HL-60 (cell line): ENCODE results near the gene PAMR1.

Experiments used
- DNase-seq, 2 experiments: peaks; one replicate each; pipeline ENCODE4 v3.0.0-alpha.2; 2010 to 2020; ENCODE audit warnings: low read depth in 1 of 2, low spot score in 1 of 2
- H3K27ac ChIP-seq: fragments of 250-450 bp; sonication (Bioruptor Pico); replicated peaks from 2 replicates; pipeline ENCODE4 v1.5.1; 2020; ENCODE audit warnings: mild to moderate bottlenecking, moderate library complexity
- H3K27me3 ChIP-seq: fragments of 250-450 bp; sonication (Bioruptor Pico); 2 replicates; pipeline ENCODE4 v1.5.1; 2021; ENCODE audit warnings: mild to moderate bottlenecking, moderate library complexity; ENCODE audit not compliant: insufficient read depth, poor library complexity, severe bottlenecking
- H3K4me3 ChIP-seq: replicated peaks from 2 replicates; pipeline ENCODE4 v1.5.1; 2011; ENCODE audit warnings: mild to moderate bottlenecking, control low read depth, low read length; ENCODE audit not compliant: insufficient read depth
- CTCF ChIP-seq: IDR thresholded peaks from one replicate; pipeline ENCODE4 v1.5.1; 2011; ENCODE audit warnings: low read length, control low read depth, inconsistent platforms; ENCODE audit not compliant: insufficient read depth
- GABPA ChIP-seq: IDR thresholded peaks from 2 replicates; pipeline ENCODE4 v1.6.1; 2012; ENCODE audit warnings: low read depth
- POLR2AphosphoS5 ChIP-seq: IDR thresholded peaks from 2 replicates; pipeline ENCODE4 v1.6.1; 2012; ENCODE audit warnings: low read depth
- REST ChIP-seq: IDR thresholded peaks from 2 replicates; pipeline ENCODE4 v1.6.1; 2012; ENCODE audit warnings: low read depth; ENCODE audit not compliant: insufficient replicate concordance
- SPI1 ChIP-seq: IDR thresholded peaks from 2 replicates; pipeline ENCODE4 v1.6.1; 2012; ENCODE audit warnings: low read depth, mild to moderate bottlenecking, borderline replicate concordance

The PAMR1 gene

GRCh38 chr11:35553021-35553420 is 27.6 kb upstream of the PAMR1 start:
- Histone ChIP-seq H3K27ac (no peak overlapping the region), H3K4me3 (no peak overlapping the region), H3K27me3 (peaks cover 2% of the 10 kb centered on the region)
- no peak for TF ChIP-seq REST
- no peak for TF ChIP-seq SPI1
- no peak for TF ChIP-seq CTCF
- no peak for TF ChIP-seq POLR2AphosphoS5
- TF ChIP-seq GABPA = no peak
- DNase-seq = no peak

- TF ChIP-seq POLR2AphosphoS5 (no peak), REST (no peak), CTCF (no peak)
- Histone ChIP-seq H3K27ac (no peak overlapping the region), H3K4me3 (no peak overlapping the region), H3K27me3 (peaks cover 2% of the 10 kb centered on the region)
- no peak for DNase-seq
Observed at GRCh38 chr11:35552616-35553015, 27.2 kb upstream of the PAMR1 start.

GRCh38 chr11:35550374-35551036 is 25.1 kb upstream of the PAMR1 start:
- Histone ChIP-seq H3K27ac (no peak overlapping the region), H3K27me3 (peaks cover 2% of the 10 kb centered on the region), H3K4me3 (no peak overlapping the region)
- no peak for TF ChIP-seq POLR2AphosphoS5
- TF ChIP-seq CTCF = no peak
- TF ChIP-seq GABPA = no peak
- no peak for TF ChIP-seq SPI1
- DNase-seq = no peak

- no peak for DNase-seq
- no peak overlapping the region for H3K27ac ChIP-seq
- H3K4me3 ChIP-seq = no peak overlapping the region
- TF ChIP-seq SPI1 = no peak
- peaks cover 2% of the 10 kb centered on the region for H3K27me3 ChIP-seq
Observed at GRCh38 chr11:35549787-35550186, 24.4 kb upstream of the PAMR1 start.
